ENCODE measurements around the gene VPS37B.

DNA sequence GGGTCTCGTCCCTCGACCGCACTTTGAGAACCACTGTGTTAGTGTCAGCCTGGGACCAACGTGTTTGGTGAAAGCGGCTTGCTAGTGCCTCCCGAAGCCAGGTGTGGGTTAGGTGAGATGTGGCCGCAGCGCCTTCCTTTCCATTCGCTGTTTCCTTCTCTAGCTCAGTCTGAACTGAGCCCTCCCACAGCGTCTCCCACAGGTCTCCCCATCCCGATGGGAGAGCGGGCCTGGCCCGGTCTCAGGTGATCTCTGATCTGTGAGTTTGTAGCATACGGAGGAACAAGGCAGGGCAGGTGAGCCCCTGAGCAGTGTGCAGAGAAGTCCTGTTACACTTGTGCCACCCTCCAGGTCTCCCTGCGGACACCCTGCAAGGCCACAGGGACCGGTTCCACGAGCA is 41.4 kb downstream of the VPS37B start:
- TF ChIP-seq SUZ12 (IDR thresholded peaks at IDR 0.05; ENCODE audit: extremely low read depth, insufficient read depth, insufficient read length) (no peak), YY1 (IDR thresholded peaks at IDR 0.05; ENCODE audit: insufficient read depth, insufficient read length) (no peak)
